DOHH2 (cell line): Measurements from ENCODE around the gene KCNMA1.

Experiments
- H3F3A ChIP-seq: fragments of 200-600 bp; sonication (generic), shearing (Covaris generic); 2 replicates; pipeline ENCODE4 v1.6.0; 2016; ENCODE audit warnings: antibody characterized with exemption, mild to moderate bottlenecking; ENCODE audit not compliant: control insufficient read depth, insufficient read depth
- H3K27ac ChIP-seq: fragments of 200-600 bp; sonication (generic); 2 replicates; pipeline ENCODE4 v1.5.1; 2014; ENCODE audit warnings: low read depth, mild to moderate bottlenecking, low read length, moderate library complexity
- H3K27me3 ChIP-seq: fragments of 200-600 bp; sonication (generic); 2 replicates; pipeline ENCODE4 v1.6.1; 2014; ENCODE audit warnings: mild to moderate bottlenecking, low read length, mixed read lengths; ENCODE audit not compliant: control insufficient read depth
- H3K36me3 ChIP-seq: fragments of 200-600 bp; sonication (generic); 2 replicates; pipeline ENCODE4 v1.6.1; 2014; ENCODE audit warnings: mild to moderate bottlenecking, low read length, moderate library complexity, mixed read lengths; ENCODE audit not compliant: control insufficient read depth
- H3K4me1 ChIP-seq: fragments of 200-600 bp; sonication (generic); 2 replicates; pipeline ENCODE4 v1.6.1; 2014; ENCODE audit warnings: mild to moderate bottlenecking, low read length, mixed read lengths; ENCODE audit not compliant: control insufficient read depth
- H3K4me2 ChIP-seq: fragments of 200-600 bp; sonication (generic); 2 replicates; pipeline ENCODE4 v1.6.0; 2014; ENCODE audit warnings: mild to moderate bottlenecking, low read length, moderate library complexity
- H3K4me3 ChIP-seq: fragments of 200-600 bp; sonication (generic); 2 replicates; pipeline ENCODE4 v1.5.1; 2014; ENCODE audit warnings: mild to moderate bottlenecking, low read length, mixed read lengths
- H3K79me2 ChIP-seq: fragments of 200-600 bp; sonication (generic); 2 replicates; pipeline ENCODE4 v1.6.1; 2014; ENCODE audit warnings: mild to moderate bottlenecking, low read length, mixed read lengths; ENCODE audit not compliant: control insufficient read depth
- H3K9me2 ChIP-seq: fragments of 200-600 bp; sonication (generic); replicated peaks from 2 replicates; pipeline ENCODE4 v1.6.1; 2014; ENCODE audit warnings: mild to moderate bottlenecking, low read length, mixed read lengths; ENCODE audit not compliant: control insufficient read depth
- H3K9me3 ChIP-seq: fragments of 200-600 bp; sonication (generic); 2 replicates; pipeline ENCODE4 v1.6.1; 2014; ENCODE audit warnings: antibody characterized with exemption, low read length, mixed read lengths; ENCODE audit not compliant: control insufficient read depth, insufficient read depth
- H4K20me1 ChIP-seq: fragments of 200-600 bp; sonication (generic); 2 replicates; pipeline ENCODE4 v1.6.0; 2014; ENCODE audit warnings: low read depth, mild to moderate bottlenecking, antibody characterized with exemption, low read length, moderate library complexity; ENCODE audit not compliant: control insufficient read depth, insufficient read depth
- EZH2phosphoT487 ChIP-seq: fragments of 200-600 bp; sonication (generic); IDR thresholded peaks from 2 replicates; pipeline ENCODE4 v1.6.1; 2017; ENCODE audit warnings: borderline replicate concordance, mild to moderate bottlenecking, antibody characterized with exemption, low read length, moderate library complexity, mixed read lengths
- TF ChIP-seq, protein P1 (sequence below): fragments of 200-600 bp; sonication (generic); IDR thresholded peaks from one replicate; pipeline ENCODE4 v1.5.1; 2014; ENCODE audit warnings: antibody characterized with exemption, mild to moderate bottlenecking, low read depth, low read length; ENCODE audit not compliant: poor library complexity, severe bottlenecking

The KCNMA1 gene

DNA sequence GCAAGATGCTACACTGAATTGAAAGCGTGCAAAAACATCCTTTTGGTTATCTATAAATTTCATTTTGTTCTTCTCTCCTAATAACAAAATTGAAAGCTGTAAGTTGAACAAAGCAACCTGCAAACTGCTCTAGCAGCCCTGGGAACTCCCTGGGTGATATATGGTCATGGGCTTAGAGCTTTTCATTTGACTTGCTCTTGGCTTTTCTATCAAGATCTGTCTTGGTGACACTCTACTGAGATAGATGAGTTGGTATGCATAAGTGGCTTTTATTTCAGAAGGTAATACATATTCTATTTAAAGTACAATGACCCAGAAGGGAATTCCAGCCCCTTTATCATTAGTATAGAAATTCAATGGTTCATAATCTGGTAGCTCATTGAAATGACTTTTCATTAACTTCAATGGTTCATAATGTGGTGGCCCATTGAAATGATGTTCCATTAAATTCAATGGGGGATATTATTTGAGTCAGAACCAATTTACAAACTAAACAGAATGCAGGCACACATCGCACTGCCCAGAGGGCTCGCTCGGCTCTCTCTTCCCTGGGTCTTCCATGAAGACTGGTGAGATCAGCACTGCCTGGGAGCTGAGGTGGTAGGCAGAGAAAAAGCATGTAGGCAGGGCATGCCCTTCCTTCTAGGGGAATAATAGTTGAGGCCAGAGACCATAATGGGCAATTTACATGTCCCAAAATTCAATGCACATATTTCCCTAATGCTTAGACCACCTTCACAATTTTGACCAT is 10.1 kb upstream of the KCNMA1 start:
- H3F3A ChIP-seq = no peaks in the 10 kb centered on the region
- H3K4me3 ChIP-seq = no peak overlapping the region
- no peak for TF ChIP-seq EZH2phosphoT487
- TF ChIP-seq, protein P1, sequence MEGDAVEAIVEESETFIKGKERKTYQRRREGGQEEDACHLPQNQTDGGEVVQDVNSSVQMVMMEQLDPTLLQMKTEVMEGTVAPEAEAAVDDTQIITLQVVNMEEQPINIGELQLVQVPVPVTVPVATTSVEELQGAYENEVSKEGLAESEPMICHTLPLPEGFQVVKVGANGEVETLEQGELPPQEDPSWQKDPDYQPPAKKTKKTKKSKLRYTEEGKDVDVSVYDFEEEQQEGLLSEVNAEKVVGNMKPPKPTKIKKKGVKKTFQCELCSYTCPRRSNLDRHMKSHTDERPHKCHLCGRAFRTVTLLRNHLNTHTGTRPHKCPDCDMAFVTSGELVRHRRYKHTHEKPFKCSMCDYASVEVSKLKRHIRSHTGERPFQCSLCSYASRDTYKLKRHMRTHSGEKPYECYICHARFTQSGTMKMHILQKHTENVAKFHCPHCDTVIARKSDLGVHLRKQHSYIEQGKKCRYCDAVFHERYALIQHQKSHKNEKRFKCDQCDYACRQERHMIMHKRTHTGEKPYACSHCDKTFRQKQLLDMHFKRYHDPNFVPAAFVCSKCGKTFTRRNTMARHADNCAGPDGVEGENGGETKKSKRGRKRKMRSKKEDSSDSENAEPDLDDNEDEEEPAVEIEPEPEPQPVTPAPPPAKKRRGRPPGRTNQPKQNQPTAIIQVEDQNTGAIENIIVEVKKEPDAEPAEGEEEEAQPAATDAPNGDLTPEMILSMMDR = no peak
- H3K79me2 ChIP-seq = no peaks in the 10 kb centered on the region
- H4K20me1 ChIP-seq = no peaks in the 10 kb centered on the region
- H3K36me3 ChIP-seq = no peaks in the 10 kb centered on the region
- peaks cover 13% of the 10 kb centered on the region for H3K4me1 ChIP-seq
- no peaks in the 10 kb centered on the region for H3K27me3 ChIP-seq
- H3K4me2 ChIP-seq = no peak overlapping the region
- no peaks in the 10 kb centered on the region for H3K9me2 ChIP-seq
- no peak overlapping the region for H3K27ac ChIP-seq
- H3K9me3 ChIP-seq = no peaks in the 10 kb centered on the region

DNA sequence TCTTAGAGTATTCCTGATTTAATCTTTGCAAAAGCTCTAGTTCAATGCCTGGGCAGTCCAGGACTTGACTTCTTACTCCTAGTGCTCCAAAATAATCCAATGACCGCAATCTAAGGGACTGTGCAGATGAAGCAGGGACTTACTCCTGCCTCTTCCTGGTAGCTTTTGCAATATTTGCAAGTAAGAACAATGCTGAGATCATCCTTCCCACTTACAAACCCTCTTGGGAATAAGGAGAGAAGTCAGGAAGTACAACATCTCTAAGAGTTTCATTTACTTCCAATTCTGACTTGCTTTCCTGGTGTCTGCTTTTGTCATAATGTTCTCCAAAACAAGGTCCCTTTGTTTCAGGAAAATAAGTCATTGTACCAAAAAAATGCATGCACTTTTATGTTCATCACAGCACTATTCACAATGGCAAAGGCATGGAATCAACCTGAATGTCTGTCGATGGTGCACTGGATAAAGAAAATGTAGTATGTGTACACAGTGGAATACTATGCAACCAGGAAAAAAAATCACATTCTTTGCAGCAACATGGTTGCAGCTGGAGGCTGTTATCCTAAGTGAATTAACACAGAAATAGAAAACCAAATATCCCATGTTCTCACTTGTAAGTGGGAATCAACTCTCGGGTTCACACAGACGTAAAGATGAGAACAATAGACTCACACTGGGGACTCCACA is 7.1 kb upstream of the KCNMA1 start:
- Histone ChIP-seq H3K9me3 (no peaks in the 10 kb centered on the region), H3K27me3 (peaks cover 3% of the 10 kb centered on the region), H3K27ac (no peak overlapping the region), H3K9me2 (no peaks in the 10 kb centered on the region), H3F3A (no peaks in the 10 kb centered on the region), H3K36me3 (no peaks in the 10 kb centered on the region), H3K4me3 (no peak overlapping the region), H3K4me2 (no peak overlapping the region), H4K20me1 (no peaks in the 10 kb centered on the region), H3K79me2 (no peaks in the 10 kb centered on the region), H3K4me1 (peaks cover 13% of the 10 kb centered on the region)
- no peak for TF ChIP-seq EZH2phosphoT487
- TF ChIP-seq, protein P1 = no peak

DNA sequence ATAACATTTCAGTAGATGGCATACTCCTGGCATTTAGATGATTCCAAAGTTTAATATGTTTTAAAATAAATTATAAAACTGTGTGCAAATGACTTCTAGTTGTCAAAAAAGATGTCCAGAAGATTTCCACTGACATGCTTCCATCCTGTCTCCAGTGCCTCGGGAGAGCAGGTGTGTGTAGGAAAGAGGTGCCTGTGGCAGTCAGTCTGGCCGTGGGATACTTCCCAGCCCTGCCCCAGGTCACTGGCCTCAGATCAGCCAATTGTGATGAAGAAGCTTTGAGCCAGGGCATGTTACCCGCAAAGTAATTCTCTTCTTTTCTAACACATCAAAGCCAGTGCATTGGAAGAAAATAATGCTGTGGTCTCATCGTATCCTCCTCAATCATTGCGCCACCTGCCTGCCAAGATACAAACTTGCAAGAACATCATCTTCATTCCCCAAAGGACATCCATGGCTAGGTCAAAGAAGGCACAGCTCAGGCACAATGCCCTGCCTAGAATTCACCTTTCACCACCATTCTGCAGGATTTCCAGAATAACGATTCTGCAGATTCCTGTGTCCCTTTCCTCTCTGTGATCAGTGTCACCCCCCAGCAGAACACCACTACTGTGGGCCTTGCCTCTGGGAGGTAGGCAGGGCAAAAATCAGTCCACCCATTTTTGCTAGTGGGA is 6.3 kb upstream of the KCNMA1 start:
- H3K4me2 ChIP-seq = no peak overlapping the region
- H3K4me3 ChIP-seq = no peak overlapping the region
- H3K27me3 ChIP-seq = peaks cover 8% of the 10 kb centered on the region
- TF ChIP-seq EZH2phosphoT487 = no peak
- TF ChIP-seq, protein P1 = peak; percentile 66
- no peaks in the 10 kb centered on the region for H3K79me2 ChIP-seq
- H3K9me3 ChIP-seq = no peaks in the 10 kb centered on the region
- H3K4me1 ChIP-seq = peaks cover 6% of the 10 kb centered on the region; the same call in 1 of the 2 replicates
- no peaks in the 10 kb centered on the region for H4K20me1 ChIP-seq
- no peaks in the 10 kb centered on the region for H3K36me3 ChIP-seq
- no peaks in the 10 kb centered on the region for H3K9me2 ChIP-seq
- H3F3A ChIP-seq = no peaks in the 10 kb centered on the region
- no peak overlapping the region for H3K27ac ChIP-seq
